GM18502 (cell line): Measurements from ENCODE around the gene EHD2.
"Not testable (repeated sequence)": the region's sequence is repeated elsewhere in the genome, so short reads cannot be mapped to it uniquely, and the experiment has no call there.

ENCODE experiments used
- ATAC-seq: cut with Tn5 transposase; IDR thresholded peaks from one replicate; pipeline ENCODE4 v1.9.1; 2021; ENCODE audit warnings: mild to moderate bottlenecking; ENCODE audit not compliant: unreplicated experiment, poor library complexity

Gene EHD2

GRCh38 chr19:47713046-47714021, at the start of gene EHD2:
Gene EHD2, plus strand, starts transcription at chr19:47713422. Its CDS starts 3,191 bp downstream, at chr19:47716613.
- ATAC-seq, result no peak

GRCh38 chr19:47663435-47663910, 49.7 kb upstream of the EHD2 start:
- ATAC-seq, result no peak

DNA sequence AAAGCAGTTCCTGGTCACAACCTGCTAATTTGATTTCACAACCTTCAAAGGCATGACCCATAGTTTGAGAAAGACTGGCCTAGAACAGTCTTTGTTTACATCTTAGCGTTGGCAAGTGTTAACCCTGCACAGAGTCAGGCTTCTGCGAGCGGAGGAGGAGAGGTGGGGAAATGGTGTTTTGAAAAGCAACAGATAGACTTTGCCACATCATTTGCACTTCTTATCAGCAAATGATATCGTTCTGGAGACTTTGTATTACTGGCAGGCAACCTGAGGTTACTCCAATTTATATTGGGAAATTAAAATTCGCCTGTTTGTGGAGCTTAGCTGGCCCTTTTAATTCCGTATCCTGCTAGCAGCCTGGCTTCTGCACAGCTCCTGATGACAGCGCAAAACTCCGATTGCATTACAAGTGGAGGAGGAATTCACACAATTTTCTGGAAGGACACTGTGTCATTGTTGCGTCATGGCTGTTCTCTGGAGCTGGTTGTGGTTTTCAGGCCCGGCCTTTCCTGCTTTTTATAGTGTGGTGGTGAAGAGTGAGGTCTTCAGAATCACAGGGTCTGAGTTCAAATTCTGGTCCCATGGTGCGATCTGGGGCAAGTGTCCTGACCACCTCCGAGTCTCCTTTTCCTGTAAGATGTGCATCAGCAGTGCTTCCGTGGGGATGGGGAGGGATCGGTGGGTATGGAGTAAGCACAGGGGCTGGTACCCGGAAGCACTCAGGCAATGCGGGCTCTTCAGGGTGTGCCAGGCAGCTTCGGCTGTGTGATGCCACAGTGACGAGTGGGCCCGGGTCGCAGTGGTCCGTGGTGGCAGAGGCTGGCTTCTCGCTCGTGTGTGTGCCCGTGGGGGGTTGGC, 49.1 kb upstream of the EHD2 start:
- ATAC-seq, result no peak

DNA sequence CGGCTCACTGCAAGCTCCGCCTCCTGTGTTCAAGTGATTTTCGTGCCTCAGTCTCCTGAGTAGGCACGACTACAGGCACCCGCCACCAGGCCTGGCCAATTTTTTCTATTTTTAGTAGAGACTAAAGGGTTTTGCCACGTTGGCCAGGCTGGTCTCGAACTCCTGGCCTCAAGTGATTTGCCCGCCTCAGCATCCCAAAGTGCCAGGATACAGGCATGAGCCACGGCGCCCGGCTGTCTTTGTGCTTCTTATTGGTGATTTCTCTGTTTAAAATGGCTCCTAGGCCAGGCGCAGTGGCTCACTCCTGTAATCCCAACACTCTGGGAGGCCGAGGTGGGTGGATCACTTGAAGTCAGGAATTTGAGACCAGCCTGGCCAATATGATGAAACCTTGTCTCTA, 44.7 kb upstream of the EHD2 start:
- not testable (repeated sequence) for ATAC-seq

DNA sequence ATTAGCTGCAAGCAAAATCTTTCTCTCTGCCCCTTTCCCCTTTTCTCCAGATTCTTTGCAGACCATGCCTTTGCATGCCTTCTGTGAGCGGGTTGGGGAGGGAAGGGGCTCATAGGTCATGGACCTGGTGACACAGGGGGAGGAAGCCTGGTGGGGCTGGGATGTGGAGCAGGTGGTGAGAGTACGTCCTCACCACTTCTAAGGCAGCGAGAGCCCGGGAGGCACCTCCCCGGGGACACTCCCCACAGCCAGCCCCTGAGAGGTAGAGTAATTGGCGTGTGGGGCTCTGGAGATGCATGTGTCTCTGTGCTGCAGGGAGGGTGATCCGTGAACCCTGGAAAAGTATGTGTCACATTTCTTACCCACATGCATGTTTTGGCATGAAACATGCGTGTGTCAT, 42.5 kb upstream of the EHD2 start:
- no peak for ATAC-seq

DNA sequence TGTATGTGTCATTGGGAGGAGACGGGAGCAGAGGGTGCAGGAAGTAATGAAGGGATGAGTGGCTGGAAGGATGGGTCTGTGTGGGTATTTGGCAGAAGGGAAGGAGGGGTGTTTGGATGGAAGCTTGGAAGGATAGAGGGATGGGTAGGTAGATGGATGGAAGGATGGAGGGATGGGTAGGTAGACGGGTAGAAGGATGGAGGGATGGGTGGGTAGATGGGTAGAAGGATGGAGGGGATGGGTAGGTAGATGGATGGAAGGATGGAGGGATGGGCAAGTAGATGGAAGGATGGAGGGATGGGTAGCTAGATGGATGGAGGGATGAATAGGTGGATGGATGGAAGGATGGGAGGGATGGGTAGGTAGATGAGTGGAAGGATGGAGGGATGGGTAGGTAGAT, 41.7 kb upstream of the EHD2 start:
- ATAC-seq, result no peak

GRCh38 chr19:47673426-47673825, 39.8 kb upstream of the EHD2 start:
- no peak for ATAC-seq

- no peak for ATAC-seq
Measured at GRCh38 chr19:47674548-47674947, 38.7 kb upstream of the EHD2 start.

DNA sequence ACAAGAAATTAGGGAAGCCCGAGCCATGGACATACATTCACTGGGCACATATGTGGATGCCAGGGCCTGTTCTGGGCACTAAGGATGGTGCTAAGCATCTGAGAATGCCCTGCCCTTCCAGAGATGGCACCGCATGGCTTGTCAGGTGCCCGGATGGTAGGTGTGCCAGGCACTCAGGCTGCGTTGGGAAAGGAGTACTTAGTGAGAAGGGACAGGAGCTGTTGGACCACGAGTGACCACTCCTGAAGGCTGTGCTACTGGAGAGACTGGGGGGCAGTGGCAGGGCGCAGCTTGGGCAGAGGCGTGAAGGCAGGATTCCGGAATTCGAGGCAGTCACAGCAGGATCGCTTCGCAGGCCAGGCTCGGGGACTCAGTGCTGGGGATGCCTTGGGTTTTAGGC, 38.0 kb upstream of the EHD2 start:
- no peak for ATAC-seq

DNA sequence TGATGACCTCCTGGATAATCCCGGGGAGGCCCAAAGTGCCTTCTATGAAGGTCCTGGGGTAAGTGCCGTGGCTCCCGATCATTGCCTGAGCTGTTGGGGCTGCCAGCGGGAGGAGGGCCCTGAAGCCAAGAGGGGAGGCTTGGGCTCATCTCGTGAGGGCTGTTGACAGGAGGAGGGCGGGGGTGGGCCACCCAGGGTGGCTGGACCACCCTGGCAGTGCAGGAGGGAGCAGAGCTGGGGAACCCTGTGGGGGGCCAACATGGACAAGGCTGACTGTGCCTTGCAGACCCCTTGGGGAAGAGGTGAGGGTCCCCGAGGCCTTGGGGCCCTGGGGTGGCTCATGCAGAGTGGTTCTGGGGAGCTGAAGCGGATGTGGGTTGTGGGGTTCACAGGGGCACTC, 37.4 kb upstream of the EHD2 start:
- no peak for ATAC-seq

- ATAC-seq, result no peak
Measured at GRCh38 chr19:47676811-47677210, 36.4 kb upstream of the EHD2 start.

- no peak for ATAC-seq
Measured at GRCh38 chr19:47679251-47679900, 33.8 kb upstream of the EHD2 start.

- ATAC-seq, result no peak
Measured at GRCh38 chr19:47679922-47680857, 33.0 kb upstream of the EHD2 start.

DNA sequence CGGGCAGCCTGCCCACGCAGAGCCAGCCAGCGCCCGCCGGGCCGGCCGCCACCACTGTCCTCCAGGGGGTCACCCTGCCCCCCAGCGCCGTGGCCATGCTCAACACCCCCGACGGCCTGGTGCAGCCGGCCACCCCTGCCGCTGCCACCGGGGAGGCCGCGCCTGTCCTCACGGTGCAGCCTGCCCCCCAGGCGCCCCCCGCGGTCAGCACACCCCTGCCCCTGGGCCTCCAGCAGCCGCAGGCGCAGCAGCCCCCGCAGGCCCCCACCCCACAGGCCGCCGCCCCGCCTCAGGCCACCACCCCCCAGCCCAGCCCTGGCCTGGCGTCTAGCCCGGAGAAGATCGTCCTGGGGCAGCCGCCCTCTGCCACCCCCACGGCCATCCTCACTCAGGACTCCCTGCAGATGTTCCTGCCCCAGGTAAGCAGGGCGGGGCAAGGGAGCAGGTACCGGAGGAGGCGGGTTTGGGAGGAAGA, 32.3 kb upstream of the EHD2 start:
- ATAC-seq, result no peak

DNA sequence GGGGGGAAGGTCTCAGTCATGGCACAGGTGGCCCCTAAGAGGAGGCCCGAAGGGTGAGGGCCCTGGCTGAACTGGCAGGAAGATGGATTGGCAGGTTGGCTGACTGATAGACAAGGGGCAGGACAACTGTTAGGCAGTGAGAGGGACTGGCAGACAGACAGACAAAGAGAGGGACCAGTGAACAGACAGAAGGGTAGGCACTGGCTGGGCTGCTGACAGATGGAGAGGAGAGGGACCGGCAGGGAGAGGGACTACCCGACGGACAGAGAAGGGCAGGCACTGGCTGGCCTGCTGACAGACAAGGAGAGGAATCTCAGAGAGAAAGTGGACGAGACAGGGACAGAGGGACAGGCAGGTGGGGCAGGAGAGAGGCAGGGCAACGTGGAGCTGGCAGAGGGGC, 31.8 kb upstream of the EHD2 start:
- no peak for ATAC-seq

DNA sequence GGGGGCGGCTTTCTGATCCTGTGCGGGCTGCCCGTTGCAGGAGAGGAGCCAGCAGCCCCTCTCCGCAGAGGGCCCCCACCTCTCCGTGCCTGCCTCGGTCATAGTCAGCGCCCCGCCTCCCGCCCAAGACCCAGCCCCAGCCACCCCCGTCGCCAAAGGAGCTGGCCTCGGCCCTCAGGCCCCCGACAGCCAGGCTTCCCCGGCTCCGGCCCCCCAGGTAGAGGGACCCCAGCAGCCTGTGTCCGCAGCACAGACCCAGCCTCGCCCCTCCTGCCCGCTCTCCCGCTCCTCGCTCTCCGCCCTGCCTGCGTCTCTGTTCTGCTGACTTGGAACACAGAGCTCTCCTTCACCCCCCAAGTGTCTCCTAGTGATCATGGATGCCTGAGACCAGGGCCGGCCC, 31.3 kb upstream of the EHD2 start:
- no peak for ATAC-seq

DNA sequence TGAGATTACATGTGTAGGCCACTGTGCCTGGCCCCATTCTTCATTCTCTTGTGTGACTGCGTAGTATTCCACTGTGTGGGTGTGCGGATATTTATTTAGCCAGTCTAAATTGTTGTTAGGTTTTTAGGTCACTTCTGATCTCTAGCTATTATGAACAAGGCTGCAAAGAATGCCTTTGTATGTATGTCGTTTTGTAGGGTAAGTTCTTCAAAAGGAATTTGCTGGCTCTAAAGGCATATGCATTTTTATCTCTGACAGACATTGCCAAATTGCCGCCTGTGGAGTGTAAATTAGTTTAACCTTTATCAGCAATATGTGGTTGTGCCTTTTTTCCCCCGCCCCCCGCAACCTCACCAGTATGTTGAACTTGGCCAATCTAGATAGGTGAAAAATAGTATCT, 30.3 kb upstream of the EHD2 start:
- no peak for ATAC-seq

DNA sequence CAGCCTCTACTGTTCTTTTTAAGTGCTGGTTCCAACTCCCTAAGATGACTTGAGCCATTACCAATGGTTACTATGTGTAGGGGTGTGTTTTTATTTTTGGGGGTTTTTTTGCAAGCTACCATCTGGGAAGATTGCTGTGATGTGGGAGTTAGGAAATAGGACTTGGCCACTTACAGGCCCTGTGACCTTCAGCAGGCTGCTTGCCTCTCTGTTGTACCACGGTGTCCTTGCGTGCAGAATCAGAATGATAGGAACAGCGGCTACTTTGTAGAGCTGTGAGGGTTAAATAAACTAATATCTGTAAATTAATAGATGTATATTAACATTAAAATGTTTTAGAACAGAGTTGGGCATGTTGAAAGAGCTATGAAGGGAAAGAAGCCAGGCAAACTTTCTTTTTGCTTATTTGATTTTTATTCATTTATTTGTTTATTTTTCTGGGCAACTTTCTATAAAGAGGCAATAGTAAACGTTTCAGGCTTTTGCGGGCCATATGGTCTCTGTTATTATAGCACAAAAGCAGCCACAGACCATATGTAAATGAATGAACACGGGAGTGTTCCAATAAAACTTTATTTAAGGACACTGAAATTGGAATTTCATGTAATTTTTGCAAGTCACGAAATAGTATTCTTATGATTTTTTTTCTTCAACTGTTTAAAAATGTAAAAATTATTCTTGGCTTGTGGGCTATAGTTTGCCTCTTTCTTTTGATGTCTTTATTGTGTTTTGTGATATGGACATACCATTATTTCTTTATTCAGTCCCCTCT, 26.4 kb upstream of the EHD2 start:
- no peak for ATAC-seq

DNA sequence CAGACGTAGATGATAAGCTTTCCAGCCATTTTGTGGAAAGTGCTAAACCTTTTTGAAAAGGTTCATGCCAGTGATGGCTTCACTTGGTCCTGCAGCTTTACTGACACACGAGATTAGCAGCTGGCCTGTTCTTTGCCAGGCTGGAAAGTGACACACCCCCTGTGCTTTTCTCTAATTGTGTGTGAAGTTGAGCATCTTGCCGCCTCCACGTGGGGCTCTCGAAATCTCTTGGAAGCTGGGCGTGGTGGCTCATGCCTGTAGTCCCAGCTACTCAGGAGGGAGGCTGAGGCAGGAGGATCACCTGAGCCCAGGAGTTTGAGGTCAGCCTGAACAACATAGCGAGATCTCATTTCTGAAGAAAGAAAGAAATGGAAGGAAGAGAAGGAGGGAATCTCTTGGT, 25.3 kb upstream of the EHD2 start:
- no peak for ATAC-seq
